HG03354 (cell line): ENCODE results near the gene RAMP3.

Experiments
- ATAC-seq: cut with Tn5 transposase; IDR thresholded peaks from one replicate; pipeline ENCODE4 v1.9.1; 2021; ENCODE audit warnings: mild to moderate bottlenecking; ENCODE audit not compliant: unreplicated experiment, poor library complexity, severe bottlenecking

RAMP3 gene

DNA sequence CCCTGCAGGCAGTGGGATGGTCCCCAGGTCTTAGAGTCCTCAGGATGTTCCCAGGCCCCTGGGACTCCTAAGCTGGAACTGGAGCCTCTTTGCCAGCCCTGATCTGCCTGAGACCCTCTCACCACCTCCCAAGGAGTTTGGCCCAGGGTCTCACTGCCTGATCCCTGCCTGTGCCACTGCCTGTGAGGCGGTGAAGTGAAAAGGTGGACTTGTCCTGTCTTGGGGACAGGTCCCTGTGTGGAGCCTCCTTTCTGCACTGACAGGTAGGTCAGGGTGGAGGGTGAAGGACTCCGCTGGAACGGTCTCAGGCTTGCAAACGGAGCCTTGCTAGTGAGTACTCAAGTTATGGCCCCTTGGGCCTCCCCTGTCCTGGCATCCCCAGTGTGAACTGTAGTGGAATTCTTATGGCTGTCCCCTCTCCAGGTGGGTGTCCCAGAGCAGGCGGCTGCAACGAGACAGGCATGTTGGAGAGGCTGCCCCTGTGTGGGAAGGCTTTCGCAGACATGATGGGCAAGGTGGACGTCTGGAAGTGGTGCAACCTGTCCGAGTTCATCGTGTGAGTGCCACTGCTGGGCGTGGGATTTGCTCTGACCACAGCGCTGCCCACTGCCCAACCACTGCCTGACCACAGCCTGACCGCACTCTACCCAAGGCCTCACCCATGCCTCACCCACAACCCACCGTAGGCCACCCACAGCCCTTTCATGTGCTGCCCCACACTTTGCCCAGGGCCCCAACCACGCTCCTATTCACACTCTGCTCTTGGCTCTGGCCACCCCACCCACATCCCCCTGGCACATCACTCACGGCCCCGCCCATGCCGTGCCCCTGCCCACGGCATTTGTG, 19.5 kb downstream of the RAMP3 start:
- ATAC-seq: no peak

DNA sequence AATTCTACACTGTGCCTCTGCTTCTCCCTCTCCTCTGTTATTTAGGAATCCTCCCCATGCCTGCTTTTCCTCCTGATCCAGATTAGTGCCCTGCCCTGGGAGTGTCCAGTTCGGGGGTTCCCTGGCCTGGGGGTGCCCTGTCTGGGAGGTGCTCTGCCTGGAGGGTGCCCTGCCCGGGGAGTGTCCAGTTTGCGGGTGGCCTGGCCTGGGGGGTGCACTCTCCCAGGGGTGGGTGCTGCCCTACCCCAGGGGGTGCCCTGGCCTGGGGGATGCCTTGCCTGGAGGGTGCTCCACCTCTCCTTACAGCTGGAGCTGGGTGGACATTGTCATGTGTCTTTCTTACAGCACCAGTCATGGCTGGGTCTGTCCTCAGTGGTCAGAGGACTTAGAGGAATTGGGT, 20.2 kb downstream of the RAMP3 start:
- ATAC-seq: no peak

DNA sequence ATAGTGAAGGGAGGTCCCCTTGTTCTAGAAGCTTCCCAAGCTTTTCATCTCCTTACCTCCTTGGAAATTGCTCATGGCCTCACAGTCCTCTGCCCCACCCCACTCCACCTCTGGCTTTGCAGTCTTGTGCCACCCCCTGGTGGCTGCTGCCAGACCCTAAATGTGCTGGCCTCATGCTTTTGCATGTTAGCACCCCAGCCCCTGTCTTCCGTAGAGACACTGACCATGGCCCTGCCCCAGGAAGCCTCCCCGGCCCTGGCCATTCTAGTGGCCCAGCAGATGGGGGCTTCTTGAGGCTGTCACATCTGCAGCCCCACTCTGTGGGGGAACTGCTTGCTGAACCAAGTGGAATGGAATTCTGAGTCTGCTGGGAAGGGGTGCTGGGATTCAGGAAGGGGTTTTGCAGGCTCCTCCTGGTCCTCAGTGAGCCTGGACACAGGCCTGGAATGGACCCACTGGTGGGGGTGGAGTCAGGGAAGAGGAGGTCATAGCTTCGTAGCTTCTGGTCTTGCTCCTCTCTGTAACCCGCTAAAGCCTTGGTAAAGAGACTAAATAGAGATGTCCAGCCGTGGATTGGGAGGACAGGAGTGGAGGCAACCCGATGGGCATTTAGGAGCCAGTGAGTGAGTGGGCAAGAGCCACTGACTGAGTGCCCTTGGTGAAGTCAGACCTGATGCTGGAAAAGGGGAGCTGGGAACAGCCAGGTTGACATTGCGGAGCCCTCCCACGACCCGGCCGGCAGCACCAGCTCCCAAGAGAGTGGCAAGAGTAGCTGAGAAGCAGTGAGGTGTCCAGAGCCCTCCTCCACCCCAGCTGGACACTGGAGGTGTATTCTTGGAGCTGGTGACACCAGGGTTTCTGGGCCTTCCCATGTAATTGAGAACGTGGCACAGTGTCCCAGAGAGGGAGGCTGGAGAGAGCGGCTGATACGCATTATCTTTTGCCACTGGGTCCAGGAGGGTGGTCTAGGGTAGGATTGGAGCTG, 20.9 kb downstream of the RAMP3 start:
- ATAC-seq: no peak

DNA sequence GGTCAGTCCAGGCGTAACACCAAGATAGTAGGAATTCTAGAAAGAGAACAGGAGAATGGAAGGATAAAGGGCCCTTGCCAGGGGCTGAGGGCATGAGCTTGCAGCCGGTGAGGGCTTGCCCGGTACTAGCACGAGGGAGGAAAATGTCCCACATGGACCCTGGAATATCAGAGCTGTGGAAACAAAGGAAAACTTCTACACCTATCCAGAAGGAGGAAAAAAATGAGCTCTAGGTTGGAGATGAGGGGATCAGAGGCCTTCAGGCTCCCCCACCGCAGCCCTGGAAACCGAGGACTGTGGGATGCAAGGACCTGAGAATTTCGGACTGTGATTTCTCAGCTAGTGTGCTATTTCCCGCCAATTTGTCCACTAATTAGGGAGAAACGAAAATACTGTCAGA, 22.1 kb downstream of the RAMP3 start:
- no peak for ATAC-seq

DNA sequence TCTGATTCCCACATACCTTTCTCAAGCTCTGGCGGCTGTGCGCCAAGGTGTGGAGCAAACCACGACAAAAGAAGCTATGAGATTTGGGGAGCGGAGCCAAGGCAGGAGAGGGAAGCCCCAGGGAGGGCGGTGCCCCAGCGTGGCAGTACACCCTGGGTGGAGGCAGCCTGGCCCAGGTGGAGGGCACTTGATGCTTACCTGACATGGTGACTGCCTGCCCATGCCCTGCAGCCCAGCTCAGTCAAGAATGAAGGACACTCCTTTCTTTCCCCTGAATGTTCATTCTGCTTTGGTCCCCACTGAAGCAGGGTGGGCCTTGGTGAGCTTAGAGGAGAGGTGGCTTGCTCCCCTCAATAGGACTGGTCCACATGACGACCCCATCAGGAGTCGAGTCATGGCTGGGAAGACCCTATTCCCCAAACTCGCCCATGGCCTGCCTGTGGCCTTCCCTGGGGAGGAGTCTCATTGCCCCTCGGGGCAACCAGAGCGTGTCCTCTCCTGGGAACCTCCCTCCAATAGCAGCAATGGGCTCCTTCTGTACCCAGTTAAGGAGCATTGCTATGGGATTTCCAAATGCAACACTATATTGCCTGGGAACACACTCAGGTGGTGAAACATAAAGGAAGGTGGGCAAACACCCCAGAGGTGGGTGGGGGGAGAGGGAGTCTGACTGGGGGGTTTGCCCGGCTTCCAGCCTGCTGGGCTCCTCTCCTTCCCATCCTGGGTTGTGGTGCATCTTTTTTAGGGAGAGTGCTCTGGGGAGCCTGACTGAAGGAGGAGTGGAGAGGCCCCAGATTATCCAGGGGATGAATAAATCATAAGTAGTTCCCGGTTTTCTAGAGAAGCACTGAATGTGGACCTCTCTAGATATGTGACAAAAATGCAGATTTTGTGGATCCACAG, 22.7 kb downstream of the RAMP3 start:
- ATAC-seq: no peak

DNA sequence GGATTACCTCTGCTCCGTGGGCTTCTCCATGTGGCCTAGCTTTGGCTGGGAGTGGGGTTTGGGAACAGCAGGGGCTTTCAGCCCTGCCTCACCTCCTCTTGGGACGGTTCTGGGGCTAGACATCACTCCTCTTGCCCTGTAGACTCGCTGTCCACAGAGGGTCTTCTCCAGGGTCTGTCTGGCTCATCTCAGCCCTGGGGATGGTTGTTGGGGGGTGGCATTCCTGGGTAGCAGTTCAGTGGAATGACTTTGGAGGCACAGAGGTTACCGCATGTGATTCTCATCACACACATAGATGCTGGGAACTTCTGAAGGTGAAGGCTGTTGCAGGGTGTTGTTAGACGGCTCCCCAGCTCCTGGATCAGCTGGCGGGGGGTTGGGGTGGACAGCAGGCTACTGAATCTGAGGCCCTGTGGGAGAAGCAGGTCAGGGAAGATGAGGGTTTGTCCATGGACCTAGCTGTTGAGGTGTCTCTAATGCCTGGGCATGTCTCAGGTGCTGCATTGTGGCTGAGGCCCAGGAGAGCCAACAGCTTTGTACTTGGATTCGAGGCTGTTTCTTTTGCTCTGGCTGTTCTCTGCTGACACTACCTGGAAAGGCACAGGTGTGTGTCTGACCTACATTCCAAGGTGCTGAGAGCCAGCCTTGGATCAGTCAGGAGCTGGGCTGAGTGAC, 23.8 kb downstream of the RAMP3 start:
- no peak for ATAC-seq

DNA sequence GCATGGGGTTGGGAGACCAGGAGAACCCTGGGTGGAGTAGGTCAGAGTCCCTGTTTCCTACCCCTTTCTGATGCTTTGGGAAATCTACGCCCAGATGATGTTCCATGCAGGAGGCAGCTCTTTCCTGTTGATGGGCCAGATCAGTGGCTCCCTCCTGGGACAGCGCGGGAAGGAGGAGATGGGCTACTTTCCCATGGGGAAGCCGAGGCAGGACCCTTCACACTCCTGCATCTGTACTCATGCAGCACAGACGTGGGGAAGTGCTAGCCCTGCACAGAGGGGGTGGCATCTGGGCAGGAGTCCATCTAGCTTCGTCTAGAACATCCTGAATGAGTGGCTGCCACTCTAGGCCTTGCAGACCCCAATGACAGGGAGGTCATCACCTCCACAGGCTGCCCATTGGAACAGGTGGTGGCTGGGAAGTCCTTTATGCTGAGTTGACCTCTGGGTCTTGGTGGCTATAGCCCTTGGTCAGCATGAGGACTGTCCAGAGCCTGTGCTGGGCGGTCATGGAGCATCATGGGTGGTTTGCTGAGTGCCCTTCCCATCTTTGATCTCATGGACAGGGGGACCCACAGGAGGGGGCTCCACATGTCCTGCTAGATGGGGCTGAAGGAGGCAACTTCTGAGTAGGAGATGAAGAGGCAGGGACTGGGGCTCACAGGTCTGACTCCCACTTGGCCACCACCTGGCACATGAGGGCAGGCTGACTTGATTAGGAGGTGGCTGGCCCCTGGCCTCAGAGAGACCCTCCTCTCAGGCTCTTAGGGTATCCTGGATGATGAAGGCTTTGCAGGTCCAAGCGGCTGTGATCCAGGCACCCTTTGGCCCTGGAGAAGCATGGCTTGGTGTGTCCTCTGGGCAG, 24.6 kb downstream of the RAMP3 start:
- no peak for ATAC-seq

DNA sequence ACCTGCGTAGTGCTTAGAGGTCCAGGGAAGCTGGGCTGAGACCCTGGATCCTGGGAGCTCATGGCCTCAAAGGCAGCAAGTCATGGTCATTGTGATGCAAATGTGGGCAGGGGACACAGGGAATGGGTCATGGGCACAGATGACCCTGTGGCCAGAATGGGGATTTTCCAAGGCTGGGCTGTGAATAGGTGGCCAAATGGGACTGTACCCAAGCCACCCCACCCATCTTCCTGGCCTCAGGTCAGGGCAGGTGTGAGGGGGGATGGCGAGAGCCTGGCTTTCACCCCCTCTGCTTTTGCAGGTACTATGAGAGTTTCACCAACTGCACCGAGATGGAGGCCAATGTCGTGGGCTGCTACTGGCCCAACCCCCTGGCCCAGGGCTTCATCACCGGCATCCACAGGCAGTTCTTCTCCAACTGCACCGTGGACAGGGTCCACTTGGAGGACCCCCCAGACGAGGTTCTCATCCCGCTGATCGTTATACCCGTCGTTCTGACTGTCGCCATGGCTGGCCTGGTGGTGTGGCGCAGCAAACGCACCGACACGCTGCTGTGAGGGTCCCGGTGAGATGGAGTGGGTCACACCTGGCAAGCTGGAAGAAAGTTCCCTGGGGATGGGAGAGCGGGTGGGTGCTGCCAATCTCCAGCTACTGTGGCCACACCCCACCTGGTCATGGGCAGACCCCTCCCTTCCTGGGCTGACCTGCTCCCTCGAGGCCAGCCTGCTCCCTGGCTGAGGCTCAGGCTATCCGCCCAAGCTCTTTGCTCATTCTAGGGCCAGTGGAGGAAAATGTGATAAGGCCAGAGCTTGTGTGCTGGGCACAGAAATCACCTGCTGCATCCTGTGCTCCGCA, 25.5 kb downstream of the RAMP3 start:
- ATAC-seq: no peak

DNA sequence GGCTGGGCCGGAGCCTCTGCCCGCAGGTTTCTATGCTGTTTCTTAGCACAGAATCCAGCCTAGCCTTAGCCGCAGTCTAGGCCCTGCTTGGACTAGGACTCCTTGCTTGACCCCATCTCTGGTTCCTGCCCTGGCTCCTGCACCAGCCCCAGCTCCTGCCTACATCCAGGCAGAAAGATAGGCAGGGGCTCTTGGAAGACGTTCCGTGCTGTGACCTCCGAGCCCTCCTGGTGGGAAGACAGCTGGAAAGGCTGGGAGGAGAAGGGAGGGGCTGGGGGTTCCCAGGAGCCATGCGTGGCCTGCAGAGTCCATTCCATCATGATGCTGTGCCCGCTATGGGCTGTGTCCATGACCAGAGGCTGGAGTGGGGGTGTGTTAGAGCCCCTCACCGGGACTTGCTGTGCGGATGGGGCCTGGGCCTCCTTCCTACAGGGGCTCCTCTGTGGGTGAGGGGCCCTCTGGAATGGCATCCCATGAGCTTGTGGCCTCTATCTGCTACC, 26.2 kb downstream of the RAMP3 start:
- no peak for ATAC-seq

DNA sequence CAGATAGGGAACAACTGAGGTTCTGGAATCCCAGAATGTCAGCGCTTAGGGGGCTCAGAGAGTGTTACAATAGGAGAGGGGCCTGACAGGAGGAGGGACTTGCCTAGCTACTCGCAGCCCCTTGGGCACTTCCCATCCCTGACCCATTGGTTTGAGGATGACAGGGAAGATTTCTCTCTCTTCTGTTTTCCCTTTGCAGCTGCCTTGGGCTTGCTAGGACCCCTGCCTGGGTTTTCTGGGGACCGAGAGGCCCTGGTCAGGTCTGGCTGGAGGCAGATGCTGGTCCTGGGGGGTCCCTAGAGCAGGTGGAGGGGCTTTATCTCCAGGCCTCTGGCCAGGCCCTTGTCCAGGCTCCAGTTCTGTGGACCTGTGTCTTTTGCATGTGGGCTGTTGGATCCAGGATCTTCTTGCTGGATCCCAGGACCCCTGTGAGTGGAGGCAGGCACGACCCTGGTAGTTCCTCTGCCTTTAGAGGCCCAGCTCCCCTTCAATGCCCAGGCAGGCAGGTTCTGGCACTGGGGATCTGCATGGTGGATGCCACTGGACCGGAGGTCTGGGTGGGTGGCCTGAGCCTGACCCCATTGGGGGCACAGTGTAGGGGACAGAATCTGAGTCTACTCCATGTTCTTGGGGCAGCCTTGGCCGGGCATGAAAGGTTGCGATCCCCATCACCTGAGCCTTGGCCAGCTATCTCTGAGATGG, 26.9 kb downstream of the RAMP3 start:
- ATAC-seq: no peak

DNA sequence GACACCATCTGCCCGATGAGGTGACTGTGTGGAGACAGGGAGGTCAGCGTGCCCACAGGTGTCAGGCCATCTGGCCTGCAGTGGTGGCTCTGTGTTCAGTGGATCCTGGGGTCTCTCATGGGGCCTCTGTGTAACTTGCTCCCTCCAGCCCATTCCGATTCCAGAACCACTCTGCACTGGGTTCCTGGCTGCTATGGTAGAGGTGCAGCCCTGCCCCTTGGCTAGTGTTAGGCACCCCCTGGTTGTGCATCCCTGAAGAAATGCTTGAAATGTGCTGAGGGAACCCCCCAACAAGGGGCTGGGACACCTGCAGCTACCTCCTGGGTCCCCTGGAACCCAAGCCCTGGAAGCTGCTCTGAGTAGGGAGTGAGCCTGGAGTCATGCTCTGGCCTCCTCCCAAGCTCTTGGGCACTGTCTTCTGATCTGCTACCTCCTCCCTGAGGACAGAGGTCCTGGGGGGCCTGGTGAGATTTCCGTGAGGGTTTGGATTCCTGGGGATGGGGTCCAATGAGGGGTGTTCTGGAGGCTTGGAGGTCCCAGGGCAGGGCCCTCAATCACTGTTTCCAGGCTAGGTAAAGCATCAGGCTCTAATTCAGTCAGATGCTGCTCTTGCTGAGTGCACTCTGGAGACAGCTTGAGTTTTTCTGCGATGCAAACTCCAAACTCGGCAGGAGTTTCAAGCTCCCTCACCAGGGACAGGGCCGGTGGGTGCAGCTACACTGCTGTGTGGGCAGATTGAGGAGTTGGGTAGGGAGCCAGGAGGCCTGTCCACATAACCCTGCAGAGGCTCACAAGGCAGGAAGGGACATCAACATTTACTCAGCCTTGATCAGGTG, 27.7 kb downstream of the RAMP3 start:
- ATAC-seq: no peak

DNA sequence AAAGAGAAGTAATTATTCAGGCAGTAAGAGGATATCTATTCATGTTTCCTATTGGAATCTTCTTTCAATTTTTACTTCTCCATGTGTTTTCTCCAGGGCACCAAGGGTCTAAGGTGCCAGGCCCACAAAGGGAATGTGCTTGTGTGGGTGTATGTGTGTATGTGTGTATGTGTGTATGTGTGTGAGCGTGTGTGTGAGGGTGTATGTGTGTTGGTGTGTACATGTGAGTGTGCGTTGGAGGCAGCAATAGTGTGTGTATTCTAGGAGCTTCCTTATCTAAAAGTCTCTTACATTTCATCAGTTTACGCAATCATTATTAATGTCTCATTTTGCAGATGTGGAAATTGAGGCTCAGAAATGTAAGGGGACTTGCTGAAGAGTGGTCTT, 28.3 kb downstream of the RAMP3 start:
- no peak for ATAC-seq

DNA sequence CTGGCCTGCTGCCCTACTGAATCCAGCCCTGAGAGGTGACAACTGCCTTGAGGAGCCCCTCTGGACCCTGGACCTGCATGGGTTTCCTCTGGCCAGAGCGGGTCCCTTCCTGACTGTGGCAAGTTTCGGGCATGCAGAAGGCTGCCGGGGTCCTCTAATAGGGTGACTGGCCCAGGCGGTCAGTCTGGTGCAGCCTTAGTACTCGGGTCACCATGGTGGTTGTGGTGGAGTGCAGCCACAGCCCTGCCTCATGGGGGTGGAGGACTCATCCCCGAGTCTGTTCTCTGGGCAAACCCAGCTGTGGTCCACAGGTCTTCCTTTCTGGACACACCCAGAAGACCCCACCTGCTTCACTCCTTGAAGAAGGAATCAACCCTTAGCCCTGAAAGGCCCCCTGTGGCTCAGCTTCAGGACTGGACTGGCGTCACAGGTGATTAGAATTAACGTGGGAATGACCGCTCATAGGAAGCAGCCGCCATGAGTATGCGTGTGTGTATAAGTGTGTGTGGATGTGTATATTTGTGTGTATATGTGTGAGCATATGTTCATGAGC, 28.7 kb downstream of the RAMP3 start:
- no peak for ATAC-seq

DNA sequence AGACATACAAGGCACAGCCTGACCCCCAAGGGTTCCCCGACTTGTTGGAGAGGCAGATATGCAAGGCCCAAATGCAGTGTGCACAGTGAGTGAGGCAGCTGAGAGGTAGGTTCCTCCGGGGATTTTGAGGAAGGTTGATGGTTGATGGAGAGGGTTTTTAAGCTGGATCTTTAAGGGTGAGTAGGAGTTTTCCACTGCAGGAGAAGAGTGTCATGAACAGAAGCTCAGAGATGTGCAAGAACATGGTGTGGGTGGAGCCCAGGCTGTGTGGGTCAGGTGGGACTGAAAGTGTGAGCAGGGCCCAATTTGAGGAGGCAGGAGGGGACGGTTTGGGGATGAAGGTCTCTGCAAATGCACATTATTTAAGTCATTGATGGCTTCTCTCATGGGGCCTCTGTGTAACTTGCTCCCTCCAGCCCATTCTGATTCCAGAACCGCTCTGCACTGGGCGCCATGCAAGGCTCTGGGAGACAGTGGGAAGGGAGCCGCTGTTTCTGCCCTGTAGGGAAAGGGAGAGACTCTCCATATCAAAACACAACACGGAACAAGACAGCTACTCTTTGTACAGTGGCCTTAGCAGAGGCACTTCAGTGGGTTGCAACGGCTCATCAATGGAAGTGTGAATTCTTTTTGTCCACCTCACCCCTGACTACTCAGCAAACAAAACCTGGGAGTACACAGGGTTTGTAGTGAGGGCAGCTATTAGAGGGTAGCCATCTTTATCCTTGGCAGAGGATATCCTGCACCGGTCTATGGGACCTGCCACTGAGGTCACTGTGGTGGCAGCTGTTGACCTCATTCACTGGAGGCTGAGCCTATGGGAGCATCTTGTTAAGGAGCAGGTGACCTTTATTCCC, 29.7 kb downstream of the RAMP3 start:
- ATAC-seq: no peak

DNA sequence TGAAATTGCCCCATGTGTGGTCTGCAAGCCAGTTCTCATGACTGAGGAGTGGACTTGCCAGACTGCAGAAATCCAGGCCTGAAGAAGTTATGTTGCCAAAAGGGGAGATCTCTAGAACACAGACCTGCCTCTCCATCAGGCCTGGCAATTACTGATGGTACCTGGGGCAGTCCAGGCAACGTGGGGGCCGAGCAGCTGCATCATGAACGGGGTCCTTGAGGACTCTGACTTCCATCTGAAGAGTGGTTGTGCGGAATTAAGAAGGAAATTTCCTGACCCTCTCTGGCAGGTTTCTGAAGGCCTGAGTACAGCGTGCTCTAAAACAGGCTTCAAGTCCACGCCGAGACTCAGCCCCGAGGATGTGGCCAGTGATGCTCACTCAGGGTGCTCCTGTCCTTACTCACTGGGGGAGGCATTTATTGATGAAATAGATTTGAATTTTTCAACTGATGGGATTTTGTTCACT, 30.4 kb downstream of the RAMP3 start:
- ATAC-seq: no peak
